Activated T-helper 1 cell treated with anti-CD3 and anti-CD28 coated beads, Interleukin-12 subunit alpha, Interleukin-12 subunit beta, Interleukin-2, Interleukin-4 antibody, amounts not matched to agents 30 ng/mL and 10 ng/mL and 1 ng/mL, durations not matched to agents 14 hours and 24 hours and 36 hours (primary cell): ENCODE data around the gene BRSK1. TPM values are rescaled to one million over a fixed set of nuclear protein-coding genes. Genes with fewer than 3 reads are reported as not detected.

ENCODE experiments used
- DNase-seq: peaks from one replicate; pipeline ENCODE4 v3.0.0; 2021; ENCODE audit warnings: low spot score
- H3K27ac Mint-ChIP-seq: one replicate; pipeline ENCODE4 v1.8.0; 2021; ENCODE audit warnings: mild to moderate bottlenecking, mixed read lengths
- H3K27me3 Mint-ChIP-seq: one replicate; pipeline ENCODE4 v1.8.0; 2022; ENCODE audit warnings: mild to moderate bottlenecking, moderate library complexity, mixed read lengths; ENCODE audit not compliant: insufficient read depth
- H3K36me3 Mint-ChIP-seq: one replicate; pipeline ENCODE4 v1.8.0; 2021; ENCODE audit warnings: low read depth, mixed read lengths
- H3K4me1 Mint-ChIP-seq: one replicate; pipeline ENCODE4 v1.8.0; 2021; ENCODE audit warnings: low read depth, mixed read lengths
- H3K4me3 Mint-ChIP-seq: one replicate; pipeline ENCODE4 v1.8.0; 2021; ENCODE audit warnings: mild to moderate bottlenecking, moderate library complexity, mixed read lengths
- H3K9me3 Mint-ChIP-seq: one replicate; pipeline ENCODE4 v1.8.0; 2021; ENCODE audit warnings: mixed read lengths
- intact Hi-C: fragments of 100-400 bp; cut with micrococcal nuclease; formaldehyde crosslinking; loops from one replicate; pipeline ENCODE4 v1.15.1; 2024
- total RNA-seq: library from RNA; stranded (reverse); gene quantifications from 2 replicates; pipeline ENCODE4 v1.2.3, GENCODE V29; 2022

The BRSK1 gene
- total RNA-seq, 1 donor from 2014 or later = 7.8 TPM

- intact Hi-C loops = no loop called here
- Mint-ChIP-seq H3K36me3 (no peaks in the 10 kb centered on the region), H3K4me1 (peaks cover 23% of the 10 kb centered on the region), H3K9me3 (no peaks in the 10 kb centered on the region), H3K4me3 (peak overlapping the region; percentile 56), H3K27me3 (peaks cover 7% of the 10 kb centered on the region), H3K27ac (peak overlapping the region; percentile 65)
- no peak for DNase-seq
Measured at GRCh38 chr19:55285229-55285890, 1.6 kb downstream of the BRSK1 start.

- Mint-ChIP-seq H3K9me3 (no peaks in the 10 kb centered on the region), H3K4me1 (peaks cover 16% of the 10 kb centered on the region), H3K27me3 (peaks cover 7% of the 10 kb centered on the region), H3K36me3 (no peaks in the 10 kb centered on the region), H3K27ac (no peak overlapping the region), H3K4me3 (no peak overlapping the region)
- intact Hi-C loops = no loop called here
- no peak for DNase-seq
Measured at GRCh38 chr19:55287361-55288079, 3.7 kb downstream of the BRSK1 start.

- Mint-ChIP-seq H3K9me3 (no peaks in the 10 kb centered on the region), H3K27ac (no peak overlapping the region), H3K4me3 (no peak overlapping the region), H3K36me3 (no peaks in the 10 kb centered on the region), H3K4me1 (peaks cover 5% of the 10 kb centered on the region), H3K27me3 (peaks cover 3% of the 10 kb centered on the region)
- intact Hi-C loops = no loop called here
- no peak for DNase-seq
Measured at GRCh38 chr19:55289117-55289796, 5.5 kb downstream of the BRSK1 start.

GRCh38 chr19:55297267-55297666 lies 13.5 kb downstream of the BRSK1 start:
- H3K27me3 Mint-ChIP-seq = no peaks in the 10 kb centered on the region
- no peaks in the 10 kb centered on the region for H3K36me3 Mint-ChIP-seq
- H3K9me3 Mint-ChIP-seq = no peaks in the 10 kb centered on the region
- intact Hi-C loops = no loop called here
- H3K4me3 Mint-ChIP-seq = no peak overlapping the region
- DNase-seq = no peak
- peaks cover 12% of the 10 kb centered on the region for H3K4me1 Mint-ChIP-seq
- H3K27ac Mint-ChIP-seq = no peak overlapping the region

- no peaks in the 10 kb centered on the region for H3K27me3 Mint-ChIP-seq
- H3K4me3 Mint-ChIP-seq = no peak overlapping the region
- peaks cover 12% of the 10 kb centered on the region for H3K4me1 Mint-ChIP-seq
- intact Hi-C loops = loop anchor here (10.0 kb wide), 1 partner anchor 185 kb away; the partner anchor contains the start of gene PPP1R12C
- no peak overlapping the region for H3K27ac Mint-ChIP-seq
- DNase-seq = no peak
- no peaks in the 10 kb centered on the region for H3K9me3 Mint-ChIP-seq
- no peaks in the 10 kb centered on the region for H3K36me3 Mint-ChIP-seq
Measured at GRCh38 chr19:55299991-55300390, 16.2 kb downstream of the BRSK1 start.

- intact Hi-C loops = loop anchor here (1.0 to 10.0 kb wide), 6 partner anchors 21 to 186 kb away; partner anchors contain the start of genes HSPBP1, KMT5C, PPP1R12C and PPP6R1
- Mint-ChIP-seq H3K9me3 (no peaks in the 10 kb centered on the region), H3K4me1 (peaks cover 17% of the 10 kb centered on the region), H3K27me3 (no peaks in the 10 kb centered on the region), H3K36me3 (peaks cover 4% of the 10 kb centered on the region), H3K4me3 (peak overlapping the region; percentile 88), H3K27ac (peak overlapping the region; percentile 88)
- no peak for DNase-seq
Measured at GRCh38 chr19:55300886-55301458, 17.2 kb downstream of the BRSK1 start.

GRCh38 chr19:55301459-55302317 lies 17.9 kb downstream of the BRSK1 start:
- intact Hi-C loops = loop anchor here (1.0 to 10.0 kb wide), 7 partner anchors 21 to 187 kb away; partner anchors contain the start of genes HSPBP1, KMT5C, PPP1R12C and PPP6R1
- peak; percentile 91 for DNase-seq

GRCh38 chr19:55302318-55302703 lies 18.5 kb downstream of the BRSK1 start:
- Mint-ChIP-seq H3K4me3 (peak overlapping the region; percentile 88), H3K9me3 (no peaks in the 10 kb centered on the region), H3K4me1 (peaks cover 17% of the 10 kb centered on the region), H3K36me3 (peaks cover 4% of the 10 kb centered on the region), H3K27ac (peak overlapping the region; percentile 88), H3K27me3 (no peaks in the 10 kb centered on the region)
- intact Hi-C loops = loop anchor here (1.0 to 10.0 kb wide), 2 partner anchors 116 to 188 kb away; partner anchors contain the start of gene PPP1R12C
- no peak for DNase-seq

More at GRCh38 chr19:55301459-55302317, 17.9 kb downstream of the BRSK1 start:
- Mint-ChIP-seq H3K36me3 (peaks cover 4% of the 10 kb centered on the region), H3K27me3 (no peaks in the 10 kb centered on the region), H3K9me3 (no peaks in the 10 kb centered on the region), H3K4me1 (peaks cover 17% of the 10 kb centered on the region), H3K4me3 (peak overlapping the region; percentile 88), H3K27ac (peak overlapping the region; percentile 88)

- intact Hi-C loops = loop anchor here (10.0 kb wide), 1 partner anchor 189 kb away; the partner anchor contains the start of gene PPP1R12C
- Mint-ChIP-seq H3K27ac (no peak overlapping the region), H3K36me3 (peaks cover 4% of the 10 kb centered on the region), H3K27me3 (no peaks in the 10 kb centered on the region), H3K9me3 (no peaks in the 10 kb centered on the region), H3K4me1 (peaks cover 17% of the 10 kb centered on the region), H3K4me3 (no peak overlapping the region)
- DNase-seq = no peak
Measured at GRCh38 chr19:55303477-55303876, 19.7 kb downstream of the BRSK1 start.

GRCh38 chr19:55304279-55304978 lies 20.6 kb downstream of the BRSK1 start:
- no peak overlapping the region for H3K4me3 Mint-ChIP-seq
- peaks cover 17% of the 10 kb centered on the region for H3K4me1 Mint-ChIP-seq
- peaks cover 4% of the 10 kb centered on the region for H3K36me3 Mint-ChIP-seq
- no peak overlapping the region for H3K27ac Mint-ChIP-seq
- H3K9me3 Mint-ChIP-seq = no peaks in the 10 kb centered on the region
- intact Hi-C loops = loop anchor here (10.0 kb wide), 1 partner anchor 190 kb away; the partner anchor contains the start of gene PPP1R12C
- no peak for DNase-seq
- no peaks in the 10 kb centered on the region for H3K27me3 Mint-ChIP-seq

- no peak for DNase-seq
- intact Hi-C loops = loop anchor here (1.0 to 10.0 kb wide), 2 partner anchors 34 to 190 kb away; partner anchors contain the start of genes KMT5C and PPP1R12C
- H3K27ac Mint-ChIP-seq = no peak overlapping the region
- H3K9me3 Mint-ChIP-seq = no peaks in the 10 kb centered on the region
- no peak overlapping the region for H3K4me3 Mint-ChIP-seq
- H3K27me3 Mint-ChIP-seq = no peaks in the 10 kb centered on the region
- H3K36me3 Mint-ChIP-seq = peaks cover 4% of the 10 kb centered on the region
- H3K4me1 Mint-ChIP-seq = peaks cover 17% of the 10 kb centered on the region
Measured at GRCh38 chr19:55304980-55305379, 21.2 kb downstream of the BRSK1 start.
